IPS-18c (cell line): Measurements from ENCODE around the gene RARS1.
"Not testable (repeated sequence)": the region's sequence is repeated elsewhere in the genome, so short reads cannot be mapped to it uniquely, and the experiment has no call there.

ENCODE experiments used
- H3K4me3 ChIP-seq: 2 replicates; pipeline ENCODE4 v1.7.0; 2013; ENCODE audit warnings: low read depth, mild to moderate bottlenecking, low read length, moderate library complexity; ENCODE audit not compliant: insufficient read depth
- H3K9me3 ChIP-seq: one replicate; pipeline ENCODE4 v1.6.1; 2013; ENCODE audit warnings: mild to moderate bottlenecking, low read length, moderate library complexity; ENCODE audit not compliant: control insufficient read depth, insufficient read depth

Gene RARS1

GRCh38 chr5:168531987-168532864 is 46.0 kb downstream of the RARS1 start:
- Histone ChIP-seq H3K9me3 (no peaks in the 10 kb centered on the region), H3K4me3 (no peak overlapping the region)

DNA sequence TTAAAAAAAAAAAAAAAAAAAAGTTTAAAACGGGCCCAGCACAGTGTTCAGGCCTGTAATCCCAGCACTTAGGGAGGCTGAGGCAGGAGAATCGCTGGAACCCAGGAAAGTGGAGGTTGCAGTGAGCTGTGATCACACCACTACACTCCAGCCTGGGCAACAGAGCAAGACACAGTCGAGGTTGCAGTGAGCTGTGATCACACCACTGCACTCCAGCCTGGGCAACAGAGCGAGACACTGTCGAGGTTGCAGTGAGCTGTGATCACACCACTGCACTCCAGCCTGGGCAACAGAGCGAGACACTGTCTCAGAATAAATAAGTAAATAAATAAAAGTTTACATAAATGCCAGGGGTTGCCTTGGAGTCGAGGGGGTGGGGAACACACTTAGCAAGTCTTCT is 48.1 kb downstream of the RARS1 start:
- H3K4me3 ChIP-seq, H3K9me3 ChIP-seq: not testable (repeated sequence)

DNA sequence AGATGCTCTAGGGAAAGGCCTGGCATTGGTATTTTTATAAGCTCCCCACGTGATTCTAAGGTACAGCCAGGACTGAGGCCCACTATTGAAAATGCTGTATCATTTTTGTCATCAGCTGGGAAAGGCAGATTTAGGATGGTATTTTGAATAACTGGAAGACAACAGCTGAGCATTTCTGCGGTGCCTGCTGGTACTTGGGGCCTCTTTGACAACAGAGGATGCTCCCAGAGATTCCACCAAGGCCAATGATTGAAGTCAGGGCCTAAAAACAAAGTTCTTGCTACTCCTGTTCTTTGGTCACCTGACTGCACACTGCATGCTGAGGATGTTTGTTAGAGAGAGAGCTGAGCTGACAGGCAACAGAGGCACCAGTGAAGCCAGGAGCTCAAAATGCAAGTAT is 50.9 kb downstream of the RARS1 start:
- Histone ChIP-seq H3K4me3 (no peak overlapping the region), H3K9me3 (no peaks in the 10 kb centered on the region)

DNA sequence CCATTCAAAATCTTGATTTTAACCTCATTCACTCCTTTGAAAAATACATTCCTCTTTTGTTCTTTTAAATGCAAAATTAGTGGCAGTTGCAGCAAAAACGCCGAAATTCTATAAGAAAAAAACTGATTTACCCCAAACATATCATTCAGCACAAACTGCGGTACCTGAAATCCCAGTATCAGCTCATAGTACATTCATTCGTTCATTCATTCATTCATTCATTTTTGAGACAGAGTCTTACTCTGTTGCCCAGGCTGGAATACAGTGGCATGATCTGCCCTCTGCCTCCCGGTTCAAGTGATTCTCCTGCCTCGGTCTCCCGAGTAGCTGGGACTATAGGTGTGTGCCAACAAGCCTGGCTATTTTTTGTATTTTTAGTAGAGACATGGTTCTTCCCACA is 63.3 kb downstream of the RARS1 start:
- H3K9me3 ChIP-seq: no peaks in the 10 kb centered on the region
- H3K4me3 ChIP-seq: no peak overlapping the region

- Histone ChIP-seq H3K4me3 (no peak overlapping the region), H3K9me3 (no peaks in the 10 kb centered on the region)
Observed at GRCh38 chr5:168550656-168551055, 64.4 kb downstream of the RARS1 start.

DNA sequence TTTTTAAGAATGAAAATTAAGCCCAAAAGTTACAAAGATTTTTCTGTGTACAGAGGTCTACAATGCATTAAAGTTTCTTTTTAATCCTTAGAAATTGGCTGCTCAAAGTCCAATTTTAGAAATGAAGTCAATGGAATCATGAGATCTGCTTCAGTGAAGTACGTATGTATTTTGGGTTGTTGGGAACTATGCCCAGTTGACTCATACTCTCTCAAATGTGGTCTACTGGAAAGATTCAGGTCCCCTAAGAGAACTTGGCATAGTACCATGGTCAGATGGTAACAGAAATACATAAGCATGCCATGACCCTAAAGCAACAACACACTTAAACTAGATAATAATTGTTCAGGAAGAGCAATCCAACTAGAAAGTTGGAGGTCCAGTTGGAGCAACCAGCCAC is 65.9 kb downstream of the RARS1 start:
- Histone ChIP-seq H3K4me3 (no peak overlapping the region), H3K9me3 (no peaks in the 10 kb centered on the region)

GRCh38 chr5:168553377-168554130 is 67.3 kb downstream of the RARS1 start:
- no peaks in the 10 kb centered on the region for H3K9me3 ChIP-seq
- no peak overlapping the region for H3K4me3 ChIP-seq

DNA sequence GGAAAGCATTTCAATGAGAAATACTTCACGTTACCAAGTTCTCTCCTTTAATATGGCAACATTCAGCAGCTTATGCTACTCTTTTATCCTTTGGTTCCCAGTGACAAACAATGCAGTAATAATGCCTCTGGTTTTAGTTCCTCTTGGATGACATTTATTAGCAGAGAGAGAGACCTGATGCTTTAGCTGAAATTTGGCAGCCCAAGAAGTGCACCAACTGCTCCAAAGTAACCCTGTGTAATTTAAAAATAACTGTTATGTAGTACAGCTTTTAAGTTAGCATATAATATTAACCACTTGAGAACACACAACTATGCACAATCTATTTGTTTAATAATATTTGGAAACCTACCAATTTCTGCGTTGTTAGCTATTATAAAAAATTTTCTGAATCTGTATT is 71.1 kb downstream of the RARS1 start:
- H3K4me3 ChIP-seq: no peak overlapping the region
- no peaks in the 10 kb centered on the region for H3K9me3 ChIP-seq

GRCh38 chr5:168562279-168562678 is 76.0 kb downstream of the RARS1 start:
- Histone ChIP-seq H3K4me3 (no peak overlapping the region), H3K9me3 (no peaks in the 10 kb centered on the region)

DNA sequence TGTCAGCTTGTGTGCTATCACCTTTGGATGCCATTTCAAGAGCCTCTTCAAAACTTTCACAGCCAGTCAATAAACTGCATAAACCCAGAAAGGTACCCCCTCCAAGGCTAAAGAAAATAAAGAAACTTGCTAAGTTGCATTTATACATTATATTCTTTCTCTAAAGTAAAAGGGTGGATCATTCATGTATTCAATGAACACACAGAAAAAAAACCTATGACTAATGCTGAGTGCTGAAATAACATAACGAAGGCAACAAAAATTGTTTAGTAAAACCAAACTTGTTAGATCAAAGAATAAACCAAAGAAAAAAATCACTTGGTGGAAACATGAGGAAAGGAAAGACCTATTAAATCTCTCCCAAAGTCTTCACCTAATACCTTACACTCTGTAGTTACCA is 77.7 kb downstream of the RARS1 start:
- no peak overlapping the region for H3K4me3 ChIP-seq
- H3K9me3 ChIP-seq: no peaks in the 10 kb centered on the region

- Histone ChIP-seq H3K4me3 (no peak overlapping the region), H3K9me3 (no peaks in the 10 kb centered on the region)
Observed at GRCh38 chr5:168568738-168569137, 82.5 kb downstream of the RARS1 start.
